HL-60 (cell line): ENCODE results near the gene SLC29A3.

ENCODE experiments used
- GABPA ChIP-seq: IDR thresholded peaks from 2 replicates; pipeline ENCODE4 v1.6.1; 2012; ENCODE audit warnings: low read depth
- POLR2AphosphoS5 ChIP-seq: IDR thresholded peaks from 2 replicates; pipeline ENCODE4 v1.6.1; 2012; ENCODE audit warnings: low read depth
- SPI1 ChIP-seq: IDR thresholded peaks from 2 replicates; pipeline ENCODE4 v1.6.1; 2012; ENCODE audit warnings: low read depth, mild to moderate bottlenecking, borderline replicate concordance
- TF ChIP-seq, protein P1 (sequence below): IDR thresholded peaks from one replicate; pipeline ENCODE4 v1.5.1; 2011; ENCODE audit warnings: low read length, control low read depth, inconsistent platforms; ENCODE audit not compliant: insufficient read depth
- TF ChIP-seq, protein P2 (sequence below): IDR thresholded peaks from 2 replicates; pipeline ENCODE4 v1.6.1; 2012; ENCODE audit warnings: low read depth; ENCODE audit not compliant: insufficient replicate concordance

DNA sequence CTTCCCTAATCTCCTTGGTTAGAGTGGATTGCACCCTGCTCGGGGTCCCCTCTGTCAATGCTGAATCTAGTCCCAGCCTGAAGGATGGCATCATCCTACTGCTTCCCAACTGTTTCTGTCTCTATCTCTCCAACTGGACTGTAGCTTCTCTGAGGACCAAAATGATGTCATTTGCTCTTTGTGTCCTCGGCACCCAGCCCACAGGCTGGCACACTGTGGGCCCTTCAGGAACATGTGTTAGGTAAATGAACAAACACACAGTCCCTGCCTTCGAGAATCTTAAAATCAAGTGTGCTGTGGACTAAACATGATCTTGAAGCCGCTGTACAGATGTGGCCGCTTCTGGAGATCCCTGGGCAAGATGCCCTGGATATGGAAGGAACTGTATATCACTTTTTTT is 72.6 kb downstream of the SLC29A3 start:
- TF ChIP-seq, protein P1, sequence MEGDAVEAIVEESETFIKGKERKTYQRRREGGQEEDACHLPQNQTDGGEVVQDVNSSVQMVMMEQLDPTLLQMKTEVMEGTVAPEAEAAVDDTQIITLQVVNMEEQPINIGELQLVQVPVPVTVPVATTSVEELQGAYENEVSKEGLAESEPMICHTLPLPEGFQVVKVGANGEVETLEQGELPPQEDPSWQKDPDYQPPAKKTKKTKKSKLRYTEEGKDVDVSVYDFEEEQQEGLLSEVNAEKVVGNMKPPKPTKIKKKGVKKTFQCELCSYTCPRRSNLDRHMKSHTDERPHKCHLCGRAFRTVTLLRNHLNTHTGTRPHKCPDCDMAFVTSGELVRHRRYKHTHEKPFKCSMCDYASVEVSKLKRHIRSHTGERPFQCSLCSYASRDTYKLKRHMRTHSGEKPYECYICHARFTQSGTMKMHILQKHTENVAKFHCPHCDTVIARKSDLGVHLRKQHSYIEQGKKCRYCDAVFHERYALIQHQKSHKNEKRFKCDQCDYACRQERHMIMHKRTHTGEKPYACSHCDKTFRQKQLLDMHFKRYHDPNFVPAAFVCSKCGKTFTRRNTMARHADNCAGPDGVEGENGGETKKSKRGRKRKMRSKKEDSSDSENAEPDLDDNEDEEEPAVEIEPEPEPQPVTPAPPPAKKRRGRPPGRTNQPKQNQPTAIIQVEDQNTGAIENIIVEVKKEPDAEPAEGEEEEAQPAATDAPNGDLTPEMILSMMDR: no peak
- TF ChIP-seq, protein P2, sequence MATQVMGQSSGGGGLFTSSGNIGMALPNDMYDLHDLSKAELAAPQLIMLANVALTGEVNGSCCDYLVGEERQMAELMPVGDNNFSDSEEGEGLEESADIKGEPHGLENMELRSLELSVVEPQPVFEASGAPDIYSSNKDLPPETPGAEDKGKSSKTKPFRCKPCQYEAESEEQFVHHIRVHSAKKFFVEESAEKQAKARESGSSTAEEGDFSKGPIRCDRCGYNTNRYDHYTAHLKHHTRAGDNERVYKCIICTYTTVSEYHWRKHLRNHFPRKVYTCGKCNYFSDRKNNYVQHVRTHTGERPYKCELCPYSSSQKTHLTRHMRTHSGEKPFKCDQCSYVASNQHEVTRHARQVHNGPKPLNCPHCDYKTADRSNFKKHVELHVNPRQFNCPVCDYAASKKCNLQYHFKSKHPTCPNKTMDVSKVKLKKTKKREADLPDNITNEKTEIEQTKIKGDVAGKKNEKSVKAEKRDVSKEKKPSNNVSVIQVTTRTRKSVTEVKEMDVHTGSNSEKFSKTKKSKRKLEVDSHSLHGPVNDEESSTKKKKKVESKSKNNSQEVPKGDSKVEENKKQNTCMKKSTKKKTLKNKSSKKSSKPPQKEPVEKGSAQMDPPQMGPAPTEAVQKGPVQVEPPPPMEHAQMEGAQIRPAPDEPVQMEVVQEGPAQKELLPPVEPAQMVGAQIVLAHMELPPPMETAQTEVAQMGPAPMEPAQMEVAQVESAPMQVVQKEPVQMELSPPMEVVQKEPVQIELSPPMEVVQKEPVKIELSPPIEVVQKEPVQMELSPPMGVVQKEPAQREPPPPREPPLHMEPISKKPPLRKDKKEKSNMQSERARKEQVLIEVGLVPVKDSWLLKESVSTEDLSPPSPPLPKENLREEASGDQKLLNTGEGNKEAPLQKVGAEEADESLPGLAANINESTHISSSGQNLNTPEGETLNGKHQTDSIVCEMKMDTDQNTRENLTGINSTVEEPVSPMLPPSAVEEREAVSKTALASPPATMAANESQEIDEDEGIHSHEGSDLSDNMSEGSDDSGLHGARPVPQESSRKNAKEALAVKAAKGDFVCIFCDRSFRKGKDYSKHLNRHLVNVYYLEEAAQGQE: no peak
- TF ChIP-seq POLR2AphosphoS5: no peak
- no peak for TF ChIP-seq SPI1
- TF ChIP-seq GABPA: no peak
